H9 (cell line): ENCODE measurements around the gene KLHL2. TPM values are rescaled to one million over a fixed set of nuclear protein-coding genes. Genes with fewer than 3 reads are reported as not detected.

Experiments
- DNase-seq: peaks from one replicate; pipeline ENCODE4 v3.0.0-alpha.2; 2017
- H2AFZ ChIP-seq: one replicate; pipeline ENCODE4 v1.6.1; 2013; ENCODE audit warnings: mild to moderate bottlenecking, low read length, control low read depth, moderate library complexity
- H2AK5ac ChIP-seq: 2 replicates; pipeline ENCODE4 v1.6.1; 2013; ENCODE audit warnings: low read length, control low read depth, mixed read lengths; ENCODE audit not compliant: insufficient read length
- H2BK120ac ChIP-seq: one replicate; pipeline ENCODE4 v1.6.1; 2013; ENCODE audit warnings: low read depth, mild to moderate bottlenecking, low read length, control low read depth, inconsistent platforms; ENCODE audit not compliant: poor library complexity, severe bottlenecking
- H2BK12ac ChIP-seq: 2 replicates; pipeline ENCODE4 v1.6.1; 2013; ENCODE audit warnings: low read length, control low read depth, mixed read lengths, low read depth; ENCODE audit not compliant: insufficient read length
- H2BK15ac ChIP-seq: 2 replicates; pipeline ENCODE4 v1.6.1; 2013; ENCODE audit warnings: low read depth, low read length, control low read depth
- H2BK20ac ChIP-seq: one replicate; pipeline ENCODE4 v1.6.1; 2013; ENCODE audit warnings: low read depth, mild to moderate bottlenecking, low read length, control low read depth, inconsistent platforms; ENCODE audit not compliant: poor library complexity, severe bottlenecking
- H2BK5ac ChIP-seq: 2 replicates; pipeline ENCODE4 v1.6.1; 2013; ENCODE audit warnings: low read length, control low read depth, mixed read lengths; ENCODE audit not compliant: insufficient read length
- H3K14ac ChIP-seq: 2 replicates; pipeline ENCODE4 v1.6.1; 2013; ENCODE audit warnings: low read length, control low read depth; ENCODE audit not compliant: insufficient read depth
- H3K18ac ChIP-seq: 2 replicates; pipeline ENCODE4 v1.6.1; 2013; ENCODE audit warnings: low read depth, mild to moderate bottlenecking, mixed read lengths, low read length, control low read depth; ENCODE audit not compliant: insufficient read length
- H3K23ac ChIP-seq: 2 replicates; pipeline ENCODE4 v1.6.1; 2013; ENCODE audit warnings: low read length, control low read depth, mixed read lengths, low read depth; ENCODE audit not compliant: insufficient read length
- H3K23me2 ChIP-seq: 2 replicates; pipeline ENCODE4 v1.6.1; 2013; ENCODE audit warnings: low read depth, mild to moderate bottlenecking, mixed read lengths, low read length, control low read depth; ENCODE audit not compliant: insufficient read length, poor library complexity, severe bottlenecking
- H3K27ac ChIP-seq: 2 replicates; pipeline ENCODE4 v1.5.1; 2013; ENCODE audit warnings: low read length, control low read depth, mixed read lengths, low read depth; ENCODE audit not compliant: insufficient read length
- H3K27me3 ChIP-seq: 2 replicates; pipeline ENCODE4 v1.6.1; 2013; ENCODE audit warnings: low read length, control low read depth, inconsistent platforms; ENCODE audit not compliant: insufficient read depth
- H3K4ac ChIP-seq: 2 replicates; pipeline ENCODE4 v1.6.1; 2013; ENCODE audit warnings: low read depth, mild to moderate bottlenecking, control low read depth, inconsistent platforms, low read length, moderate library complexity
- H3K4me1 ChIP-seq: 2 replicates; pipeline ENCODE4 v1.6.1; 2013; ENCODE audit warnings: low read length, control low read depth, inconsistent platforms; ENCODE audit not compliant: insufficient read depth
- H3K4me2 ChIP-seq: 2 replicates; pipeline ENCODE4 v1.6.1; 2013; ENCODE audit warnings: low read length, control low read depth, mixed read lengths; ENCODE audit not compliant: insufficient read length, insufficient read depth
- H3K56ac ChIP-seq: 2 replicates; pipeline ENCODE4 v1.6.1; 2013; ENCODE audit warnings: low read depth, mild to moderate bottlenecking, mixed read lengths, low read length, control low read depth; ENCODE audit not compliant: insufficient read length
- H3K79me1 ChIP-seq: 2 replicates; pipeline ENCODE4 v1.6.1; 2013; ENCODE audit warnings: low read depth, mild to moderate bottlenecking, moderate library complexity, low read length, control low read depth, inconsistent platforms; ENCODE audit not compliant: insufficient read depth, poor library complexity, severe bottlenecking
- H3K79me2 ChIP-seq: 2 replicates; pipeline ENCODE4 v1.6.1; 2013; ENCODE audit warnings: low read length, control low read depth, inconsistent platforms; ENCODE audit not compliant: insufficient read depth
- H3K9ac ChIP-seq: 2 replicates; pipeline ENCODE4 v1.6.1; 2013; ENCODE audit warnings: low read length, control low read depth, mixed read lengths; ENCODE audit not compliant: insufficient read length; ENCODE audit errors: extremely low read depth
- H3K9me3 ChIP-seq: one replicate; pipeline ENCODE4 v1.6.1; 2013; ENCODE audit warnings: low read depth, low read length, inconsistent platforms; ENCODE audit not compliant: control insufficient read depth
- H3T11ph ChIP-seq: one replicate; pipeline ENCODE4 v1.6.1; 2013; ENCODE audit warnings: mild to moderate bottlenecking, low read length, control low read depth, inconsistent platforms
- H4K20me1 ChIP-seq: one replicate; pipeline ENCODE4 v1.6.1; 2013; ENCODE audit not compliant: control insufficient read depth, insufficient read length, insufficient read depth
- H4K5ac ChIP-seq: 2 replicates; pipeline ENCODE4 v1.6.1; 2013; ENCODE audit warnings: low read depth, mild to moderate bottlenecking, mixed read lengths, low read length, control low read depth; ENCODE audit not compliant: insufficient read length
- H4K8ac ChIP-seq: replicated peaks from 2 replicates; pipeline ENCODE4 v1.6.1; 2013; ENCODE audit warnings: low read length, control low read depth, mixed read lengths, low read depth; ENCODE audit not compliant: insufficient read length
- H4K91ac ChIP-seq: 2 replicates; pipeline ENCODE4 v1.6.1; 2013; ENCODE audit warnings: low read depth, mild to moderate bottlenecking, moderate library complexity, mixed read lengths, low read length, control low read depth; ENCODE audit not compliant: insufficient read length
- H3K27ac Mint-ChIP-seq, 3 experiments: 2 replicates in 2 of 3; 3 replicates in 1 of 3; pipeline ENCODE4 v1.8.0; 2020 to 2021; ENCODE audit warnings: mixed read lengths in 3 of 3, mild to moderate bottlenecking in 1 of 3, moderate library complexity in 1 of 3
- H3K27me3 Mint-ChIP-seq: 2 replicates; pipeline ENCODE4 v1.8.0; 2021; ENCODE audit warnings: low read depth, mild to moderate bottlenecking, moderate library complexity, mixed read lengths
- H3K36me3 Mint-ChIP-seq, 3 experiments: 2 replicates in 2 of 3; 3 replicates in 1 of 3; pipeline ENCODE4 v1.8.0; 2020 to 2021; ENCODE audit warnings: low read depth in 3 of 3, mixed read lengths in 3 of 3; ENCODE audit not compliant: insufficient read depth in 1 of 3
- H3K4me1 Mint-ChIP-seq, 2 experiments: 2 replicates each; pipeline ENCODE4 v1.8.0; 2020; ENCODE audit warnings: mixed read lengths in 2 of 2
- H3K4me3 Mint-ChIP-seq, 2 experiments: 2 replicates in 1 of 2; 3 replicates in 1 of 2; pipeline ENCODE4 v1.8.0; 2020 to 2021; ENCODE audit warnings: mild to moderate bottlenecking in 2 of 2, mixed read lengths in 2 of 2, moderate library complexity in 1 of 2
- H3K9me3 Mint-ChIP-seq, 2 experiments: 2 replicates in 1 of 2; 3 replicates in 1 of 2; pipeline ENCODE4 v1.8.0; 2020; ENCODE audit warnings: mild to moderate bottlenecking in 2 of 2, mixed read lengths in 2 of 2, moderate library complexity in 1 of 2
- WGBS: extraction: QIAGEN DNeasy Blood & Tissue Kit; methylation state at CpG from one replicate; pipeline ENCODE4 v1.1.7; 2013; ENCODE audit warnings: missing lambda C conversion rate, low lambda C conversion rate, mixed read lengths; ENCODE audit not compliant: insufficient read length; ENCODE audit errors: extremely low coverage; 5-methylcytosine and 5-hydroxymethylcytosine counted together
- total RNA-seq: library from RNA; stranded (reverse); gene quantifications from 2 replicates; pipeline ENCODE4 v1.2.1, GENCODE V29; 2021
- TF ChIP-seq, protein P1 (sequence below): fragments of 200-600 bp; sonication (generic); conservative IDR thresholded peaks from 3 replicates; pipeline ENCODE4 v1.8.0; 2021; ENCODE audit warnings: antibody characterized with exemption, mild to moderate bottlenecking

KLHL2 gene
- total RNA-seq, 1 experiment from 2014 or later: 14.3 TPM

GRCh38 chr4:165367040-165367439 is 159.7 kb downstream of the KLHL2 start:
- no peak overlapping the region for H4K5ac ChIP-seq
- H4K20me1 ChIP-seq: no peaks in the 10 kb centered on the region
- H3K27ac ChIP-seq: no peak overlapping the region
- no peak overlapping the region for H3K56ac ChIP-seq
- H3K4me1 ChIP-seq: peaks cover 14% of the 10 kb centered on the region
- H2AK5ac ChIP-seq: no peak overlapping the region
- no peaks in the 10 kb centered on the region for H3K79me2 ChIP-seq
- H3K4ac ChIP-seq: no peak overlapping the region
- WGBS: no CpG with 5 or more reads among the region's 4 CpGs
- H4K8ac ChIP-seq: no peak overlapping the region
- no peak overlapping the region for H3K18ac ChIP-seq
- no peak overlapping the region for H2AFZ ChIP-seq
- H4K91ac ChIP-seq: no peak overlapping the region
- Mint-ChIP-seq H3K27me3 (no peaks in the 10 kb centered on the region), H3K36me3 (no peaks in the 10 kb centered on the region), H3K4me1 (peaks cover 7 to 12% of the 10 kb centered on the region in 2 experiments), H3K4me3 (no peak overlapping the region), H3K27ac (no peak overlapping the region), H3K9me3 (no peaks in the 10 kb centered on the region)
- DNase-seq: no peak
- no peaks in the 10 kb centered on the region for H3K9me3 ChIP-seq
- H3T11ph ChIP-seq: no peak overlapping the region
- TF ChIP-seq, protein P1, sequence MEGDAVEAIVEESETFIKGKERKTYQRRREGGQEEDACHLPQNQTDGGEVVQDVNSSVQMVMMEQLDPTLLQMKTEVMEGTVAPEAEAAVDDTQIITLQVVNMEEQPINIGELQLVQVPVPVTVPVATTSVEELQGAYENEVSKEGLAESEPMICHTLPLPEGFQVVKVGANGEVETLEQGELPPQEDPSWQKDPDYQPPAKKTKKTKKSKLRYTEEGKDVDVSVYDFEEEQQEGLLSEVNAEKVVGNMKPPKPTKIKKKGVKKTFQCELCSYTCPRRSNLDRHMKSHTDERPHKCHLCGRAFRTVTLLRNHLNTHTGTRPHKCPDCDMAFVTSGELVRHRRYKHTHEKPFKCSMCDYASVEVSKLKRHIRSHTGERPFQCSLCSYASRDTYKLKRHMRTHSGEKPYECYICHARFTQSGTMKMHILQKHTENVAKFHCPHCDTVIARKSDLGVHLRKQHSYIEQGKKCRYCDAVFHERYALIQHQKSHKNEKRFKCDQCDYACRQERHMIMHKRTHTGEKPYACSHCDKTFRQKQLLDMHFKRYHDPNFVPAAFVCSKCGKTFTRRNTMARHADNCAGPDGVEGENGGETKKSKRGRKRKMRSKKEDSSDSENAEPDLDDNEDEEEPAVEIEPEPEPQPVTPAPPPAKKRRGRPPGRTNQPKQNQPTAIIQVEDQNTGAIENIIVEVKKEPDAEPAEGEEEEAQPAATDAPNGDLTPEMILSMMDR: no peak
- H2BK5ac ChIP-seq: no peak overlapping the region
- no peak overlapping the region for H2BK20ac ChIP-seq
- H3K27me3 ChIP-seq: no peaks in the 10 kb centered on the region
- H3K23ac ChIP-seq: no peak overlapping the region
- no peak overlapping the region for H2BK12ac ChIP-seq
- H3K14ac ChIP-seq: no peak overlapping the region
- H3K4me2 ChIP-seq: no peak overlapping the region
- H3K79me1 ChIP-seq: no peaks in the 10 kb centered on the region
- H3K9ac ChIP-seq: no peak overlapping the region
- H2BK15ac ChIP-seq: no peak overlapping the region
- no peak overlapping the region for H2BK120ac ChIP-seq
- no peaks in the 10 kb centered on the region for H3K23me2 ChIP-seq
